ENCODE measurements around the gene MBD2.

DNA sequence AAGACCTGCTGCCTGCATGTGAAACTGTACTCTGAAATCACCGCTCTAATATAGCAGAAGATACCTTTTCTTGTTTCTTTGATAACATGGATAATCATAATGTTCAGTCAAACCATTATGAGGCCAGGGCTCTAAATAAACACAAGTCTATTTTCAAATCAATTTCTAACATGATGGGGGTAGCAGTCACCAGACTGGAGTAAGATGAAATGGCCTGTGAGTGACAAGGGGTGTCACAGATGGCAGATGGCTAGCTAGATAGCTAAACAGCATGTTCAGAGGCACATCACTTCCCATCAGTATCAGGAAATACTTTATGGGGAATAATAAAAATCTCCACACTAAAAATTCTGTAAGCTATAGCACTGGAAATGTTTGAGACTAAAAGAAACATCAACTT lies 14.0 kb downstream of the MBD2 start:
- TF ChIP-seq, protein P1, sequence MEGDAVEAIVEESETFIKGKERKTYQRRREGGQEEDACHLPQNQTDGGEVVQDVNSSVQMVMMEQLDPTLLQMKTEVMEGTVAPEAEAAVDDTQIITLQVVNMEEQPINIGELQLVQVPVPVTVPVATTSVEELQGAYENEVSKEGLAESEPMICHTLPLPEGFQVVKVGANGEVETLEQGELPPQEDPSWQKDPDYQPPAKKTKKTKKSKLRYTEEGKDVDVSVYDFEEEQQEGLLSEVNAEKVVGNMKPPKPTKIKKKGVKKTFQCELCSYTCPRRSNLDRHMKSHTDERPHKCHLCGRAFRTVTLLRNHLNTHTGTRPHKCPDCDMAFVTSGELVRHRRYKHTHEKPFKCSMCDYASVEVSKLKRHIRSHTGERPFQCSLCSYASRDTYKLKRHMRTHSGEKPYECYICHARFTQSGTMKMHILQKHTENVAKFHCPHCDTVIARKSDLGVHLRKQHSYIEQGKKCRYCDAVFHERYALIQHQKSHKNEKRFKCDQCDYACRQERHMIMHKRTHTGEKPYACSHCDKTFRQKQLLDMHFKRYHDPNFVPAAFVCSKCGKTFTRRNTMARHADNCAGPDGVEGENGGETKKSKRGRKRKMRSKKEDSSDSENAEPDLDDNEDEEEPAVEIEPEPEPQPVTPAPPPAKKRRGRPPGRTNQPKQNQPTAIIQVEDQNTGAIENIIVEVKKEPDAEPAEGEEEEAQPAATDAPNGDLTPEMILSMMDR (conservative IDR thresholded peaks at IDR 0.05; ENCODE audit: low read depth, low read length), result no peak
- TF ChIP-seq EZH2phosphoT487 (IDR thresholded peaks at IDR 0.05; ENCODE audit: borderline replicate concordance, low read length), result no peak
